Chondrocyte (in vitro differentiated cells): ENCODE measurements around the gene WWOX. TPM values are rescaled to one million over a fixed set of nuclear protein-coding genes. Genes with fewer than 3 reads are reported as not detected.

Experiments
- DNase-seq: peaks from one replicate; pipeline ENCODE4 v3.0.0; 2021; ENCODE audit warnings: mixed read lengths, low spot score
- H3K27ac Mint-ChIP-seq: one replicate; pipeline ENCODE4 v1.8.0; 2021; ENCODE audit warnings: mild to moderate bottlenecking, moderate library complexity, mixed read lengths; ENCODE audit not compliant: unreplicated experiment
- H3K27me3 Mint-ChIP-seq: 2 replicates; pipeline ENCODE4 v1.8.0; 2021; ENCODE audit warnings: low read depth, mixed read lengths
- H3K36me3 Mint-ChIP-seq: 2 replicates; pipeline ENCODE4 v1.8.0; 2021; ENCODE audit warnings: low read depth, mixed read lengths
- H3K4me1 Mint-ChIP-seq: 2 replicates; pipeline ENCODE4 v1.8.0; 2021; ENCODE audit warnings: low read depth, mild to moderate bottlenecking, mixed read lengths
- H3K4me3 Mint-ChIP-seq: one replicate; pipeline ENCODE4 v1.8.0; 2021; ENCODE audit warnings: mild to moderate bottlenecking, moderate library complexity, mixed read lengths; ENCODE audit not compliant: unreplicated experiment
- H3K9me3 Mint-ChIP-seq: 2 replicates; pipeline ENCODE4 v1.8.0; 2021; ENCODE audit warnings: low read depth, mixed read lengths
- total RNA-seq: library from RNA; stranded (reverse); gene quantifications from 3 replicates; pipeline ENCODE4 v1.2.1, GENCODE V29; 2021
- TF ChIP-seq, protein P1 (sequence below): fragments of 200-600 bp; sonication (generic); IDR thresholded peaks from 2 replicates; pipeline ENCODE4 v1.5.0; 2021; ENCODE audit warnings: antibody characterized with exemption, mild to moderate bottlenecking, moderate library complexity

Gene WWOX
- total RNA-seq, 1 donor from 2014 or later = 12.1 TPM

DNA sequence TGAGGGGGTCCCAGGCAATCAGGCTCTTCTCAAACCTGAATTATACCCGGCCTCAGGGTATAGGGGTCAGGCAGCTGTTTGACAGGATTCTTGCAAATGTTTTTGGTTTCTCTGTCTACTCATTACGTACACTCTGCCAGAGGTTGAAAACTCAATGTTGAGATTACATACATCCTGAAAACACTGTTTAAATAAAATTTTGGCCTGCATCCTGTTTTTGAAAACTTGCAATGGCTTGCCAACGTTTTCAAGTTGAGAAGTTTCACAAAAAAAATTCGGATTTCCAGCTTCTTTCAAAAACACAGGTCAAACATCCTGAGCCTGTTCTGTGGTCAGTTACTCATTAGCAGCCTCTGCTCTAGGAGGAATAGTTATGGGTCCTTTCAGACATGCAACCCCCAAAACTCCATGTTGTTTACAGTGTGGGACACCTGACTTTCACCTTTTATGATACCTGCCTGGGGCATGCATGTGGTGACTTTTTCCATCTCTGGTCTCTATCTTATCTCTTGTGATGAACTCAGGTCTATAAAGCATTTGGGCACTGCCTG lies 577.8 kb downstream of the WWOX start:
- Mint-ChIP-seq H3K9me3 (no peaks in the 10 kb centered on the region), H3K4me1 (peaks cover 11% of the 10 kb centered on the region), H3K4me3 (no peak overlapping the region), H3K27me3 (no peaks in the 10 kb centered on the region), H3K27ac (no peak overlapping the region), H3K36me3 (no peaks in the 10 kb centered on the region)
- no peak for DNase-seq
- TF ChIP-seq, protein P1, sequence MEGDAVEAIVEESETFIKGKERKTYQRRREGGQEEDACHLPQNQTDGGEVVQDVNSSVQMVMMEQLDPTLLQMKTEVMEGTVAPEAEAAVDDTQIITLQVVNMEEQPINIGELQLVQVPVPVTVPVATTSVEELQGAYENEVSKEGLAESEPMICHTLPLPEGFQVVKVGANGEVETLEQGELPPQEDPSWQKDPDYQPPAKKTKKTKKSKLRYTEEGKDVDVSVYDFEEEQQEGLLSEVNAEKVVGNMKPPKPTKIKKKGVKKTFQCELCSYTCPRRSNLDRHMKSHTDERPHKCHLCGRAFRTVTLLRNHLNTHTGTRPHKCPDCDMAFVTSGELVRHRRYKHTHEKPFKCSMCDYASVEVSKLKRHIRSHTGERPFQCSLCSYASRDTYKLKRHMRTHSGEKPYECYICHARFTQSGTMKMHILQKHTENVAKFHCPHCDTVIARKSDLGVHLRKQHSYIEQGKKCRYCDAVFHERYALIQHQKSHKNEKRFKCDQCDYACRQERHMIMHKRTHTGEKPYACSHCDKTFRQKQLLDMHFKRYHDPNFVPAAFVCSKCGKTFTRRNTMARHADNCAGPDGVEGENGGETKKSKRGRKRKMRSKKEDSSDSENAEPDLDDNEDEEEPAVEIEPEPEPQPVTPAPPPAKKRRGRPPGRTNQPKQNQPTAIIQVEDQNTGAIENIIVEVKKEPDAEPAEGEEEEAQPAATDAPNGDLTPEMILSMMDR = no peak

DNA sequence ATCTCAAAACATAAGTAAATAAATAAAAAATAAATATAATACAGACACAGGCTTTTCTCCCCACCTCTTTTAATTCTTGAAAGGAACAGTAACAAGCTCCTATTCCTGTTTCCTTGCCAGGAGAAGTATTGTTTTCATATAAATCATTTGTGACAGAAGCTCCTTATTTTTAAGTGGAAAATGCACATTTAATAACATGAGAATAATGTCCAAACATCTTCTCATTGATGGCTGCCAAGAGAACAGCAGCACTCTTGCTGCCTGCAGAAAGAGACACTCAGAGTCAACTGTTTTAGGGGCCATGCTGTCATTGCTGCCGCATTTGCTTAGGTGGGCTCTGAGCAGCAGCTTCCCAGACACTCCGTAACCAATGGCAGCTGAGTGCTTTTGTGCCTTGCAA lies 580.1 kb downstream of the WWOX start:
- no peak overlapping the region for H3K4me3 Mint-ChIP-seq
- H3K4me1 Mint-ChIP-seq = peaks cover 22% of the 10 kb centered on the region
- no peak for DNase-seq
- no peaks in the 10 kb centered on the region for H3K36me3 Mint-ChIP-seq
- TF ChIP-seq, protein P1 = no peak
- H3K9me3 Mint-ChIP-seq = no peaks in the 10 kb centered on the region
- no peak overlapping the region for H3K27ac Mint-ChIP-seq
- no peaks in the 10 kb centered on the region for H3K27me3 Mint-ChIP-seq

DNA sequence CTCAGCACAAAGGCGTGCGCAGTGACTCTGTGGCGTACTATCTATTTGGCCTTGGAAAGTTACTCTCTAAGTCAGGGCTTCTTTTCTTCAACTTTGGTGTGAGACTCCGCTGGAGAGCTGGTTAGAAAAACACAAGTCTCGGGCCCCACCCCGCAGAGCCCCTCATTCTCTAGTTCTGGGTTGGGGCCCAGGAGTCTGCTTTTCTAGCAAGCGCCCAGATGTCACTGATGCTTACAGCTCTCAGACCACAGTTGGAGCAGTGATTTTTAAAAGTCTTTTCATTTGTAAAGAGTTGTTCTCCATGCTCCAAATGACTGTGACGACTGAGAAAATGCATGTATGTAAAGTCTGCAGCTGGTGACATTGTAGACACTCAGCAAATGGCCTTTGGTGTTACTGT lies 582.3 kb downstream of the WWOX start:
- H3K4me3 Mint-ChIP-seq = no peak overlapping the region
- H3K9me3 Mint-ChIP-seq = no peaks in the 10 kb centered on the region
- H3K4me1 Mint-ChIP-seq = peaks cover 29% of the 10 kb centered on the region
- no peak for DNase-seq
- TF ChIP-seq, protein P1 = no peak
- no peaks in the 10 kb centered on the region for H3K36me3 Mint-ChIP-seq
- H3K27me3 Mint-ChIP-seq = no peaks in the 10 kb centered on the region
- no peak overlapping the region for H3K27ac Mint-ChIP-seq

DNA sequence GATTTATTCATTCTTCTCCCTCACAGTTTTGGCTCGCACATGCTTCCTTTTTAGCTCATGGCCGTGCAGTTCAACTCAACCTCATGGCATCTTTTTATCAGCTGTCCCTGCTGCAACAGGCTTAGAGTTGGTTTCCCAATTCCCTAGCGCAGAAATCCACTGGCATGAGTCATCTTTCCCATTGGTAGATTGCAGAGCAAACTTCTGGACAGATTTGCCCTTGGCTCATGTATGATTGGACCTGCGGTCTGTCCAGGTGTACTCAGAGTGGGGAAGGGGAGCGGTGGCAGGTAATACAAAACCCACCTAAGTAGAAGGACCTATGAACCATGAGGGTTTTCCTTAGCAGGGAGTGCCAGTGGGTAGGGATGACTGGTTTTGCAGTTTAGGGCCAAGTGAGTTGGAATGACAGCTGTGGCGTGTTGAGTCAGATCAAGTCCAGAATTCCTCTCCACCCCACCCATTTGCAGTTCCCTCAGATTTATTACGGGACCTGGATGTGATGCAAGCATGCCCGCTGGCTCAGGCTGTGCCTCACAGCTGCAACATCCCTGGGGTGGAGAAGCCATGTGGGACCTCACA lies 584.7 kb downstream of the WWOX start:
- no peaks in the 10 kb centered on the region for H3K27me3 Mint-ChIP-seq
- H3K4me1 Mint-ChIP-seq = peaks cover 26% of the 10 kb centered on the region
- no peak for DNase-seq
- no peaks in the 10 kb centered on the region for H3K9me3 Mint-ChIP-seq
- peak overlapping the region; percentile 24 for H3K27ac Mint-ChIP-seq
- TF ChIP-seq, protein P1 = no peak
- H3K4me3 Mint-ChIP-seq = no peak overlapping the region
- no peaks in the 10 kb centered on the region for H3K36me3 Mint-ChIP-seq

DNA sequence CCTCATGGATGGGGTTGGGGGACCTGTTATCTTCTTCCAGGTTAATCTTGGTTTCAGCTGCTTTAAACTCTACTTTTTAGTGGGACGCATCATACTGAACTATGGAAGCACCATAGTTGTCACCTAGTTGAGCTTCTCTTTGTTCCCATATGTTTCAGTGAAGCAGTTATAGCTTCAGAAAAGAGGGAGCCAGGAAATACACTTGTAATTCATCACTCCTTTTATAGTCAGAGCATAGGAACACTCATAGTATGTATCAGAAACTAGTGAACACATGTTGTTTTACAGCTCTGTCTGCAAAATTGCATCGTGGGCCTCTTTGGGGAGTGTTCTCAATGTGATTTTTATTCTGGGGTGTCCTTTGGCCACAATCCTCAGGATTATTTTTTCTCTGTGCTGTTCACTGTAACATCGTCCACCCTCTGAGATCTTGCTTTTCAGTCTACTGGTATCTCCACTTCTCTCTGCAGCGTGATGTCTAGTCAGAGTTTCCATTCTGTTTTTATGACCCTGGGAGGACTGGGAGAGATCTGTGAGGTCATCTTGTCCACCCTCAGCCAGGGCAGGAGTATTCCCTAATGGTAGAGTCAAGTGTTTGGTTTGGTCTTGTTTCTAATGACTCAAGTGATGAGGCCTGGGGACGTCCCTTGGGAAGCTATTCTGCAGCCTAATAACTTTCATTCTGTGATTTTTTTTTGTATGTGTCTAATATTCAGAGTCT lies 585.4 kb downstream of the WWOX start:
- peak overlapping the region; percentile 27 for H3K27ac Mint-ChIP-seq
- DNase-seq = no peak
- H3K4me1 Mint-ChIP-seq = peaks cover 31% of the 10 kb centered on the region
- no peaks in the 10 kb centered on the region for H3K36me3 Mint-ChIP-seq
- no peak overlapping the region for H3K4me3 Mint-ChIP-seq
- H3K27me3 Mint-ChIP-seq = no peaks in the 10 kb centered on the region
- TF ChIP-seq, protein P1 = no peak
- H3K9me3 Mint-ChIP-seq = no peaks in the 10 kb centered on the region
